Measurements from ENCODE around the gene MEGF8.
A peak's percentile ranks its signal among the peaks of the same experiment; 100 is the strongest.

GRCh38 chr19:42284066-42284501 lies 41.4 kb upstream of the MEGF8 start:
- TF ChIP-seq CTCF (IDR thresholded peaks at IDR 0.05) (no peak), POLR2A (IDR thresholded peaks at IDR 0.05) (peak in 2 of 4 donors; percentile 28 to 54)

All from esophagus squamous epithelium (tissue), 4 donors.